Stimulated activated CD4-positive, alpha-beta T cell treated with anti-CD3 and anti-CD28 coated beads, Interleukin-15, amount 100 ng/mL, for 24 hours (primary cell): Measurements from ENCODE around the gene IFI44L.

Experiments used
- DNase-seq: peaks from one replicate; pipeline ENCODE4 v3.0.0-alpha.2; 2020

The IFI44L gene

DNA sequence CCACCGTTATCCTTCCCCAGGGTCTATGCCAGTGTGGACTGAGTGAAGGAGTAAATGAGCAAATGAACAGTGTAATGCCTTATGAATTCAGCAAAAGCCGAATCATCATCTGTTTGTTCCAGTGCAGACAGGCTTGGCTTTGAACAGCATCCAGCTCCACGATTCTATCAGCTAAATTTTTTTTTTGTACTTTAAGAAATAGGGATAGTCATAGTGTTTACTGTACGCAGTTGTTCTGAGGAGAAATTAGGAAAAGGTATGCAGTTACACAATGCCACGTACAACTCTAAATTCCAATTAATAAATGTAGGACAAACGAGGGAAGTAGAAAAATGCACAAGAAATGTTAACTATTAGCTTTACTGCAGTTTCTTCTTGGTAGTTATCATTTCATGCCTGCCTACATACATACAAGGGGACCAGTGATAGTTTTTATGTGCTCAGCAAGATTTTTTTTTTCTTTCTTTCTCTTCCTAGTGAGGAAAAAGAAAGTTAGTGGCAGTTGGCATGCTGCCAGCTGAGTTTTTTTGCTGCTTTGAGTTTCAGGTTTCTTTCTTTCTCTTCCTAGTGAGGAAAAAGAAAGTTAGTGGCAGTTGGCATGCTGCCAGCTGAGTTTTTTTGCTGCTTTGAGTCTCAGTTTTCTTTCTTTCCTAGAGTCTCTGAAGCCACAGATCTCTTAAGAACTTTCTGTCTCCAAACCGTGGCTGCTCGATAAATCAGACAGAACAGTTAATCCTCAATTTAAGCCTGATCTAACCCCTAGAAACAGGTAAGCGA is at the start of gene IFI44L:
TSS of gene IFI44L (plus strand) at position 646 of the 777 bp plus-strand sequence. CDS start 7,468 bp downstream, outside the sequence.
- peak; percentile 65 for DNase-seq

DNA sequence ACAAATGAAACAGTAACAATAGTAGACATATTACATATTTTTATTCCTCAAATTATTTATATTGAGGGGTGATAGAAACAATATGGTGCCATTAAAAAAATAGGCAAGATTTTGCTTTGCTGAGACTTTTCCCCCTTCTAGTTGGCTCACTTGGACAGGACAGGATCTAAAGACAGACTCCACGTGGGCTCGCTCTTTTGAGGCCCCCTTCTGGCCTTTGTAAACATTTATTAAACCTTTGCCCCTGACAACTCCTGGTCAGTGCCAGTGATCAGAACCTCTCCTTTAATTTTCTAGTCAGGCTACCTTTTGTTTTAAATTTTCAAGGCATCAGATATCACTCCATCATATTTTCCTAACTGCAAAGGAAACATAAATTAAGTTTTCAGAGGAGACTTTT is 49.7 kb upstream of the IFI44L start:
- no peak for DNase-seq

DNA sequence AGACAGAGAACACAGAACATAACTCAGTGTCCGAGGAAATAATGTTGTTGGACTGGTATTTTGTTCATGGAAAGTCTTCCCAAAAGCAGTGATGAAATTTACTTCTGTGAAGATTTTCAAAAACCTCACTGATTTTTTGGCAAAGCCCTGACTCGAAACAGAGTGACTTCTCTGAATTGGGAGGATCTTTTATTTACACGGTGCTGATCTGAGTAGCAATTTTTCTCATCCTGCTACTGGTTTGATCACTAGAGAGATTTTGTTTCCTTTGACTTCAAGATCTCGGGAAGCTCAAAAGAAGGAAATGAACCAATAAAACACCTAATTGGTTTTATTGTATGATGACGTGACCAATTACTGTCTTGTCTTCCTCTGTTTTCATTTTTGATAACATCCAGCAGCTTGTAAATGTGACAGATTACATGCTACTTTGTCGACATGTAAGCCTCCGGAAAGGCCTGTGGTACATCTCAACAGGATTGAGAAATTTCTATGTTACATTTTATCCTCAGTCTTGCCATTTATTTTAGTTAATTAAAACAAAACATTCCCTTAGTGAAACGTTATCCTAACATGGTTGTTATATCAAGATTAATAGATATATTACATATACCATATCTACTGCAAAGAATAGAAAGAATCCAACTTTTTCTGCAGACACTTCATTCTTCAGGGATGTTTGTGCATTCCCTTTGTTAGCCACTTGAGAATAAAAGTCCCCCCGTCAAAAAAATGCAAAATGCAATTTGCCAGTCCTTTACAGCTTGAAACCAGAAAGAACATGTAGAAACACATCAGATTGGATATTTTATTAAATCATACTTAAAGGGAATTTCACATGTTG is 42.8 kb upstream of the IFI44L start:
- no peak for DNase-seq

DNA sequence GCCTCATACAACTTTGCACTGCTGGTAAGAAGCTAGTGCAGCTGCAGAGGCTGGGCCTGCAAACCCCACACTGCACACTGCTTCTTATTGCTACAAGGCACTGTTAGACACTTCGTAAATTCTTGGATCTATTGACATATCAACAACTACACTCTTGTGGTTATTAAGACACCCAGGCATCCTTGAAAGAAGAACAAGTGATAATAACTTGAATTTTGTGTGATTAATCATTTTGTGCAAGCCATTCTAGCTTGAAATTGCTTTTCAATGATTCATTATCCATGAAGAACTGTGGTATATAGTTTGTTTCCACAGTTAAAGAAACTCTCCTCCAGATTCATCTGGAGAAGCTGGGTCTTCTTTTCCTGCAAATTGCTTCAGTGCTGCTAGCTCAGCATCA is 33.7 kb upstream of the IFI44L start:
- no peak for DNase-seq

DNA sequence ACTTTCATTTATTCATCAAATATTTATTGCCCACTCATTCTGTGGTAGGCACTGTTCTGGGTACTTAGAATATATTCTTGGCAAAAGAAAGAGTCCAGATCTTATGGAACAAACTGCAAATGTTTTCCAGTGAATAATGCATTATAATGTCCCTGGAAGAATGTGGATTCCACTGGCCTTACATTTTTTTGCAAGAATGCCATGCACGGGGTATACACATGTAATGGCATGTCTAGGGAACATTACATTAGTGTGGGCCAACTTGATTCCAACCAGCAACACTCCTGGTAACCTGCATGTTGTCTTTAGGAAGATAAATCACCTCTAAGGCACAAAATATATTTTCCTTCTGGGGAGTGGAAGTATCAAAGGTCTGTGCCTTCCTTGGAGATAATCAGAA is 33.0 kb upstream of the IFI44L start:
- DNase-seq: no peak

DNA sequence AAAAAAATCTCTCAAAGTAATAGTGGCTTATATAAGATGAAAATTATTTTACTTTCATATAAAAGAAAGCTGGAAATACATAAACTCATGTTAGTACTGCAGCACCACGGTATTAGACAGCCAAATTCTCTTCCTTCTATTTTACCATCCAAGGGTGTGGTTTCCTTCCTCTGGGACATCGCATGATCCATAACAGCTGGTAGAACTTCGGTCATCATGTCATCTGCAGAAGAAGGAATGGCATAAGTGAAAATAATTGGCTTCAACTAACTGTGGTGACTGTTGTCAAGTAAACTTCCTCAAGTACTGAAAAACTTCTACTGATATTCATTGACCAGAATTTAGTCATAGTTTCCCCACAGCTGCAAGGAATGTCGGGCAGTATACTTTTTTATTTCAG is 28.3 kb upstream of the IFI44L start:
- no peak for DNase-seq

DNA sequence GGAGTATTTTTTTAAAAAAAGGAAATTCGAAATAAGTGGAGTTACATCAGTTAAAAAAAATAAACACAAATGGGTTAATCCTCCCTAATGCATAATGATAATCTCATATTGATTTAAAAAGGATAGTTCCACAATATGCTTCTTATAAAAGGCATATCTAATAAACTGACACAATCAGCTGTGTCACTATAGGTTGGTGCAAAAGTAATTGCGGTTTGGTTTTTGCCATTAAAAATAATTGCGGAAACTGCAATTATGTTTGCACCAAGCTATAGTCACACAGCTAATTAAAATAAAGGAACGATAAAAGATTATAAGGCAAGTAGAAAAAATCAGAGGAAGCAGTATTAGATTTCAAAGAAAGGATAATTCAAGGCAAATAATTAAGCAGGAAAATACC is 21.0 kb upstream of the IFI44L start:
- no peak for DNase-seq

DNA sequence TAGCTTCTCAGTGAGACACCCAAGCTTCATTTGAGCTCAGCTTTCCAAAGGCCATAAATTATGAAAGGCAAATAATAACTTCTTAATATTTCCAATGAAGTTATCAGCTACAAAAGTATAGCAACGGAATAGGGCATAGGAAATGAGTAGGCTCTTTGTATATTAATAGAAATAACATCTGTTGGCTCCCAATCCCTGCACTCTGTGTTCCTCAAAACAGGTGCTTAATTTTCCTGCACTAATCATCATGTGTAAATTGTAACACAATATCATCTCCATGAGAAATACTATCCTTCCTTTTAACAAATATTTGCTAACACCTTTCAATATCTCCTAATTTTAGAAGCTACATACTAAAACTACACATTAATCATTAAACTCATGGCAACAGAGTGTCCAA is 19.2 kb upstream of the IFI44L start:
- no peak for DNase-seq

DNA sequence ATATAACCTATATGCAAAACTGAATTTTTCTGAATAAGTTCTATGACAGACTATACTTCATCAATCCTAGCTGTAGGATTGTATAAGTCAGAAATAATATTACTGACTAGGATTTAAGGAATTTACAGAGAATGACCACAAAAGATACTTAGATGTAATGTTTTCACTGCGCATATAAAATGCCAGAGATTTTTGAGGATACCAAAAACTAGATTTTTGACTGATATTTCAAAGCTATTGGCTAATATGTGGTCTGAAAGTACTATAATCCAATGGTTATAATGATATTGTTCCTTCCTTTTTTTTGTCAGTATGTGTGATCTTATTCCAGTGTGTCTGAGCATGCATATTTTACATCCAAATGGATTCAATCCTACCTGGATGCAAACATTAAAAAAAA is 17.0 kb upstream of the IFI44L start:
- no peak for DNase-seq

DNA sequence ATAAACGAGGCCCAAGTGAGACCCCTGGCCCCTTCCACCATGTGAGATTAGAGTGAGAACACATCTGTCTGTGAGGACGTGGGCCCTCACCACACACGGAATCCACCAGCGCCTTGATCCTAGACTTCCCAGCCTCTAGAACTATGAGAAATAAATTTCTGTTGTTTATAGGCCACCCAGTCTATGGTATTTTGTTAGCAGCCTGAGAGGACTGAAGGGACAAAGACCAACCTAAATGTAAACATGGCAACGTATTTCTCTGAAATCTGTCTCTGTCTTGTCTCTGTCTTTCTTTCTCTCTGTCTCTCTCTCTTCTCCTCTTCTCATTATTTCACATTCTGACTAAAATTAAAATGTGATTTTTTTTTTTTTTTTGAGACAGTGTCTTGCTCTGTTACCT is 15.6 kb upstream of the IFI44L start:
- DNase-seq: no peak

DNA sequence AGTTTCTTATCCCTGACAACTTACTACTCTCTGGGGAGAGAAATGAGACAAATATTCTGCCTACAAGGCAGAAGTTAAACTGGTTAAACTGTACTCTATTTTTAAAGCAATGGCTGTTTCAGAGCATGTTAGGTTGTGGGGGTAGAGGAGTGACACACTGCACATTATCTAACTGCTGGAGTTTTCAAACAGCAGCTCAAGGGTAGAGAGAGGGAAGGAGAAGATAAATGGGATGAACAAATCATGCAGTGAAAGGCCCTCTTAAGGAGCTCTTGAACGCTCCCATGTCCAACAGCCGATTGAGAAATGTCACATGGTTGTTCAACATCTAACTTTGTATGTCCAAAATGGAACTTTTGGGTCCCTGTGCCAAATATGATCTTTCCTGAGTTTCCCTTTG is 14.0 kb upstream of the IFI44L start:
- DNase-seq: no peak

DNA sequence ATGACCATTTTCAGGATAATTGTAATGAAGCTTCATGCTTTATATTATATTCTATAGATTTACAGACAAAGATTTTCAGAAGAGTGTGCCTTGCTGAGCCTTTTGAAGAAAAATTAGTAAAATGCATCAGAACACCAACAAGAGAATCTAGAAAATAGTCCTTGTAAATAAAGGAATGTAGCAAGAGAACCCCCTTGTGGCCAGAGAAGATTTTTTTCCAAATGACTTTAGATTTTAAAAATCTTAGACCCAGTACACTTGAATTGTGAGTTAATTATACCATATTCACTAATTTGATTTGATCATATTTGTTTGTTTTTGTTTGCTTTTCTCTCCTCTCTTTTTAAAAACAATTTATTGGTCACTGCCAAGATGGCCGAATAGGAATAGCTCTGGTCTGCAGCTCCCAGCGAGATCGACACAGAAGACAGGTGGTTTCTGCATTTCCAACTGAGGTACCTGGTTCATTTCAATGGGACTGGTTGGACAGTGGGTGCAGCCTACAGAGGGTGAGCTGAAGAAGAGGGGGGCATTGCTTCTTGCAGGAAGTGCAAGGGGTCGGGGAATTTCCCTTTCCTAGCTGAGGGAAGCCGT is 12.8 kb upstream of the IFI44L start:
- no peak for DNase-seq

DNA sequence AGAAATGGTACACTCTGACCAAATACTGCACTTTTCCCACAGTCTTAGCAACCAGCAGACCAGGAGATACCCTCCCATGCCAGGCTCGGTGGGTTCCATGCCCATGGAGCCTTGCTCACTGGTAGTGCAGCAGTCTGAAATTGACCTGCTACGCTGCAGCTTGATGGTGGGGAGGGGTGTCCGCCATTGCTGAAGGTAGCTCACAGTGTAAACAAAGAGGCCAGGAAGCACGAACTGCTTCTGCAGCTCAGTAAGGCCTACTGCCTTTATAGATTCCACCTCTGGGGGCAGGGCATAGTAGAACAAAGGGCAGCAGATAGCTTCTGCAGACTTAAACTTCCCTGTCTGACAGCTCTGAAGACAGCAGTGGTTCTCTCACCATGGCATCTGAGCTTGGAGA is 12.3 kb upstream of the IFI44L start:
- no peak for DNase-seq

DNA sequence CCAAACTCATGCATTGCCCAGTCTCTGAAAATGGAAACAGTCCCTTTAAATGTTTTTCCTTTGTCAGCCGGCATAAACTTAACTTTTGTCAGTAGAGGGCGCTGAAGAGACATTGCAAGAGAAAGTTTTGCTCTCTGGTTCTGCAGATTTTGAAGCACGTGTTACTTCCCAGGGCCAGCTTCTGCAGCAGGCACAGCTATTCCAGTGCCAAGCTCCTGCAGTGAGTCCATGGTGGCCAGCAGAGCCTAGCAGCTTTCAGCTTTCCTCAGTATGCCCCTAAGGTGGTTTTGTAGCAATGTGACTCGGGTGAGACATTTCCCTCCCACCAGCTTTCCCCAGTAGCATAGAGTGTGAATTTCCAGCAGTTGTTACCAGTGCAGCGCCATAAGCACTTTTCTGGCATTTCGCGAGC is 2.6 kb upstream of the IFI44L start:
- DNase-seq: peak; percentile 49

DNA sequence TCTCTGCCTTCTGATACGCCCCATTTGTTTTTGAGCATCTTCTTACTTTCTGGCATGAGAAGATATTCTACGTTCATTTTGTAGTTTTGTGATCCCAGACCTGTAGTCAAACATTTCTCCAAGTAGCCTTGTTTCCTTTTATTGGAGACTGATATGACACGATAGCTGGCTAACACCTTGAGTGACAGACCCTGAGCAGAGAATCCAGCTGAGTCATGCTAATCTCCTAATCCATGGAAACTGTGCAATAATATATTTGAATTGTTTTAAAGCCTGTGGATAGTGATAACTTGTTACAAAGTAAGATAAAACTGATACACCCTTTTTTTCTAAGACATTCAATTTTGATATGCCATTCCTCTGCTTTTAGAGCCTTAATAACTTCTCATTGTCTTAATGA is 1.2 kb upstream of the IFI44L start:
- no peak for DNase-seq

DNA sequence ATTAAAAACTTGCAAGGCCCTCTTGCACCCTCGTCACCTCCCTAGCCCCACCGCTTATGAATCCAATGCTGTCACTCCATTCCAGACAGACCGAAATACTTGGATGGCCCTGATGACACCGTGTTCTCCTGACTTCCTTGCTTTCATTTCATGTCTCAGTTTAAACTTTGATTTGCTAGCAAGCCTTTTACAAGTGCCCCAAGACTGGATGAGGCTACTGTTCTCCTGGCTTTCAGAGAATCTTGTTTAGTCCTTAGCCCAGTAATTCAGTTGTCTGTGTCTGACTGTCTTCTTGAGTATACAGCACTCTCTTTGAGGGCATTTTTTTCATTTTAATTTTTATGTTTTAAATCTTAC is 824 bp upstream of the IFI44L start:
- DNase-seq: no peak

DNA sequence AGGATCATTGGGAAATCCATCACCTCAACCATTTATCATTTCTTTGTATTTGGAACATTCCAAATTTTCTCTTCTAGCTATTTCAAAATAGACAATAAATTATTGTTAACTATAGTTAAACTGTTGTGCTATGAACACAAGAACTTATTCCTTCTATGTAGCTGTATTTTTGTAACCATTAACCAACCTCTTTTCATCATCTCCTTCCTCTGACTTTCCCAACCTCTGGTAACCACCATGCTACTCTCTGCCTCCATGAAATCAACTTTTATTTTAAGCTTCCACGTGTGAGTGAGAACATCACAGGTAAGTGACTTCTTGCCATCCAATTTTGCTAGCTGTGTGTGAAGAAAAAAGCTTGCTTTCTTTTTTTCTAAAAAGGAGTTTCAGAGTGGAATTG is 418 bp downstream of the IFI44L start:
- no peak for DNase-seq

DNA sequence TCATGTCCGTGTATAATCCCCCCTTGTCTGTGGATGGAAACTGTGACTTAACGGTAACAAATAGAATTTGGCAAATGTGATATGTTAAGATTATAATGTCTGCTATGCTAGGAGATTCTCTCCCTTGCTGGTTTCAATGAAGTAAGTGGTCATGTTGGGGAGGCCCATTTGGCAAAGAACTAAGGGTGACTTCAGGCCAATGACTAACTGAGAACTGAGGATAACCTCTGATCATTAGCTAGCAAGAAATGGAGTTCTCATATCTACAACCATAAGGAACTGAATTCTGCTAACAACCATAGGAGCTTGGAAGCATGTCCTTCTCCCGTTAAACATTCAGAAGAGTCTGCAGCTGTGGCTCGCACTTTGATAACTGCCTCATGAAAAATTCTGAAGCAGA is 2.3 kb downstream of the IFI44L start:
- no peak for DNase-seq

DNA sequence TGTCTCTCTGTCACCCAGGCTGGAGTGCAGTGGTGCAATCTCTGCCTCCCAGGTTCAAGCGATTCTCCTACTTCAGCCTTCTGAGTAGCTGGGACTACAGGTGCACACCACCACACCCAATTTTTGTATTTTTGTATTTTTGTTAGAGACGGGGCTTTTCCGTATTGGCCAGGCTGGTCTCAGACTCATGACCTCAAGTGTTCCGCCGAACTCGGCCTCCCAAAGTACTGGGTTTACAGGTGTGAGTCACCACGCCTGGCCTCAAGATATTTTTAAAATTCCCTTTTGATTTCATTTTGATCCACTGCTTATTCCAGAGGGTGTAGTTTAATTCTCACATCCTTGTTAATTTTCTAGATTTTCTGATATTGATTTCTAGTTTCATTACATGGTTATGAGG is 3.8 kb downstream of the IFI44L start:
- peak; percentile 12 for DNase-seq

DNA sequence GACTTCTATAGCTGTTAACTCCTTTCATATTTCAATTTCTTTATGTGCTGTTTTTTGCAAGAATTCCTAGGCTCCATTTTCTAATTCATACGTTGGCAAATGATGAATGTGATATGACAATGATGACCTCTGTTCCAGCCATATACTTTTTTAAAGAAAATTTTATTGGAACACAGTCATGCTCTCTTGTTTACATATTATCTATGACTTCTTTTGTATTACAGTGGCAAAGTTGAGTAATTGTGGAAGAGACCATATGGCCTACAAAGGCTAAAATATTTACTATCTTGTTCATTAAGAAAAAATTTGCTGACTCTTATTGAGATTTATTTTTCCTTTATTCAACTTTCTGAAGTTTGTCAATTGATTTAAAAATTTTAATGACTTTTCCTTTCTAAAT is 7.1 kb downstream of the IFI44L start:
- no peak for DNase-seq

DNA sequence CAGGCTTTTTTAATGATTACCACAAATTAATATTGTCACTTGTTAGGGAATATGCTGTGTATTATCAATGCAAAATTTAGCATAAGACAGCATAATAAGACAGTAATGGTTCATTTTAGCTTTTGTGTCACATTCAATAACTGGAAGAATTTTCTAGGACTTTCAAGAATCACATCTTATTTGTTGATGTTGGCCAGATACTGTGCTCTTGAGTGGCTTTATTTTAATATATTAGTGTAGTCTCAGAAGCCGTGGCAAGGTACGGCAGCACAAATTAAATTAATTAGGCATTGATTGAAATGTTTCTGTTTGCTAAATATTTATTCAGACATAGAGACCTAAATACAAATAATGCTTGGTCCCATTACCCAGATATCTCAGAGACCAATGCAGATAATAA is 10.4 kb downstream of the IFI44L start:
- no peak for DNase-seq

DNA sequence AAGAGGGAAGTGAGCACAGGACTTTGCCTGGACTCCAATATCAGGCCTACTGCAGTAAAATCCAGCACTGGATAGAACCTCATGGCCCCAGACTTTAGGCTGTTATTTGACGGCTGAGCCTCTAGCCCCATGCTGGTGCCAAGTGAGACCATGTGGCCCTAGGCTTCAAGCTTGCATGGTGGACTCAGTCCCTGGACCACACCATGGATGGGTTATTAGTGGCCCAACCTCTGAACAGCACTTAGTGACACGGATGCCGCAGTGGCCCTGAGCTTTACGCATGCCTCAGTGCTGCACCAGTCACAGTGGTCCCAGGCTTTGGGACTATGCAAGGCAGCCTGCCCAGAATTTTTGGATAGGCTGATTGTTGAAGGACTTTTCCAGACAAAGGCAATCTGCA is 13.0 kb downstream of the IFI44L start:
- no peak for DNase-seq

DNA sequence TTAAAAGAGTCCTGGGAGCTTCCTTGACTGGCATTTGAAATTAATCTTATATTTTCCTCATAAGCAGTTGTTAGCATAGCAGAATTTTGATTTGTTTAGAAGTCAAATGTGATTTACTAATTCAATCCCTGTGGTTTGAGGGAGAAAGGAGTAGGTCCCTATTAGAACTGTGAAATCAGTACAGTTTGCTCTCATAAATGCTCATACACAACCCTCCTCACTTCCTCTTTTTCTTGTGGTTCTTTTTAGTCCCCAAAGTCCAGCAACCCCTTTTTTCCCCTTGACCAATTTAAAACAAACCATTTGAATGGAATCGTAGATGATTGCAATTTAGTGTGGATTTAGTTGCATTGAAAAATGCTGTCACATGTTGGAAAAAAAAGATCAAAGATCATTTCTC is 20.2 kb downstream of the IFI44L start:
- no peak for DNase-seq

DNA sequence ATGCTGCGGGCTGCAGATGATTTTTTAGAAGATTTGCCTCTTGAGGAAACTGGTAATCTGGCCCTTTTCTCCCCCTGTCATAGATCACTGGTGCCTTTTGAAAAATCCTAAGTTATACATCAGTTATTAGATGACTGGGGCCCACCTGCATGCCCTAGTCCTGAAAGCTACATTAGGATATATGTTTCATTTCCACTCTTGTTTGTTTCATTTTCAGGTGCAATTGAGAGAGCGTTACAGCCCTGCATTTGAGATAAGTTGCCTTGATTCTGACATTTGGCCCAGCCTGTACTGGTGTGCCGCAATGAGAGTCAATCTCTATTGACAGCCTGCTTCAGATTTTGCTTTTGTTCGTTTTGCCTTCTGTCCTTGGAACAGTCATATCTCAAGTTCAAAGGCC is 21.3 kb downstream of the IFI44L start:
- no peak for DNase-seq
